K562 (cell line): Measurements from ENCODE around the gene ITPR1. TPM values are rescaled to one million over a fixed set of nuclear protein-coding genes. Genes with fewer than 3 reads are reported as not detected.

ENCODE experiments used
- CBFA2T3 ChIP-seq: fragments of 450-650 bp; IDR thresholded peaks from 2 replicates; pipeline ENCODE4 v1.6.1; 2017
- CCAR2 ChIP-seq: fragments of 200-400 bp; formaldehyde crosslinking; IDR thresholded peaks from 2 replicates; pipeline ENCODE4 v1.6.1; 2017; ENCODE audit warnings: mild to moderate bottlenecking, low read depth, low read length
- FOXK2 ChIP-seq, 2 experiments: fragments of 450-650 bp; IDR thresholded peaks in 1 of 2; conservative IDR thresholded peaks in 1 of 2; 2 replicates each; pipeline ENCODE4 v1.6.1; 2016; ENCODE audit warnings: low read depth in 2 of 2, mild to moderate bottlenecking in 1 of 2
- GTF2A2 ChIP-seq: IDR thresholded peaks from 2 replicates; pipeline ENCODE4 v1.6.1; 2016; ENCODE audit warnings: mild to moderate bottlenecking, missing genetic modification characterization, missing compliant biosample characterization
- MAFK ChIP-seq: IDR thresholded peaks from 2 replicates; pipeline ENCODE4 v1.6.1; 2011; ENCODE audit warnings: low read length, improper control_type of control experiment
- MYC ChIP-seq, 2 experiments: fragments of 250-450 bp in 1 of 2; sonication (Bioruptor Pico) in 1 of 2; IDR thresholded peaks; 2 replicates each; pipeline versions ENCODE4 v1.5.1 to v1.6.1; 2012 to 2021; ENCODE audit warnings: low read depth in 2 of 2, borderline replicate concordance in 1 of 2, improper control_type of control experiment in 1 of 2, low read length in 1 of 2, mild to moderate bottlenecking in 1 of 2, moderate library complexity in 1 of 2
- RBM34 ChIP-seq: fragments of 200-400 bp; formaldehyde crosslinking; IDR thresholded peaks from 2 replicates; pipeline ENCODE4 v1.6.1; 2018; ENCODE audit warnings: low read length, borderline replicate concordance; ENCODE audit not compliant: insufficient read depth
- SIRT6 ChIP-seq: IDR thresholded peaks from one replicate; pipeline ENCODE4 v1.6.1; 2012; ENCODE audit warnings: low read depth, mild to moderate bottlenecking, control low read depth, inconsistent platforms, low read length, moderate library complexity
- SP1 ChIP-seq: sonication (generic); formaldehyde crosslinking; IDR thresholded peaks from 2 replicates; pipeline ENCODE4 v1.8.1; 2022; ENCODE audit warnings: mild to moderate bottlenecking, missing genetic modification reagents
- THAP12 ChIP-seq: fragments of 250-450 bp; sonication (Bioruptor Pico); IDR thresholded peaks from 2 replicates; pipeline ENCODE4 v1.9.0; 2021; ENCODE audit warnings: mild to moderate bottlenecking, inconsistent platforms
- ZNF449 ChIP-seq: fragments of 250-450 bp; sonication (Bioruptor Pico); IDR thresholded peaks from 2 replicates; pipeline ENCODE4 v1.8.0; 2022; ENCODE audit warnings: moderate library complexity, mild to moderate bottlenecking, inconsistent platforms
- polyA plus RNA-seq, 8 experiments: library from polyadenylated mRNA; depleted of rRNA in 4 of 8; stranded (reverse) in 5 of 8; unstranded in 3 of 8; fragments of >200 nt; fragmentation: Nextera tagmentation in 2 of 8; fragmentation: Illumina TruSeq in 1 of 8; extraction: Ambion mirVana in 2 of 8; extraction: Trizol in 1 of 8; gene quantifications; 2 replicates each; pipeline versions ENCODE4 v1.2.1 to v1.2.3, GENCODE V29; 2011 to 2014; ENCODE audit warnings: inconsistent platforms in 1 of 8, missing spikeins in 1 of 8
- total RNA-seq, 7 experiments: library from RNA; depleted of rRNA in 6 of 7; stranded (reverse); fragments of >200 nt in 6 of 7; fragmentation: Illumina TruSeq in 2 of 7; extraction: Trizol in 2 of 7; gene quantifications; 2 replicates each; pipeline versions ENCODE4 v1.2.1 to v1.2.3, GENCODE V29; 2011 to 2021; ENCODE audit warnings: low replicate concordance in 1 of 7
- TF ChIP-seq, protein P1 (sequence below), 2 experiments: IDR thresholded peaks in 1 of 2; conservative IDR thresholded peaks in 1 of 2; 2 replicates each; pipeline ENCODE4 v1.6.1; 2016; ENCODE audit warnings: low read depth in 2 of 2, mild to moderate bottlenecking in 1 of 2, missing compliant biosample characterization in 1 of 2, missing genetic modification characterization in 1 of 2, moderate library complexity in 1 of 2
- TF ChIP-seq, protein P2 (sequence below): fragments of 250-450 bp; sonication (Bioruptor Pico); IDR thresholded peaks from 2 replicates; pipeline ENCODE4 v1.9.0; 2021; ENCODE audit warnings: mild to moderate bottlenecking
- TF ChIP-seq, protein P3 (sequence below), 2 experiments: fragments of 450-650 bp; IDR thresholded peaks; 2 replicates each; pipeline ENCODE4 v1.6.1; 2016
- TF ChIP-seq, protein P4 (sequence below): sonication (generic); formaldehyde crosslinking; IDR thresholded peaks from 2 replicates; pipeline ENCODE4 v1.8.1; 2023; ENCODE audit warnings: mild to moderate bottlenecking, missing genetic modification reagents

ITPR1 gene
- total and polyA plus RNA-seq, 9 of the 15 experiments (the other 6 are each of a cell fraction or from before 2014, with no cell fraction given) = 22.4 to 40.0 (median 27.4) TPM

DNA sequence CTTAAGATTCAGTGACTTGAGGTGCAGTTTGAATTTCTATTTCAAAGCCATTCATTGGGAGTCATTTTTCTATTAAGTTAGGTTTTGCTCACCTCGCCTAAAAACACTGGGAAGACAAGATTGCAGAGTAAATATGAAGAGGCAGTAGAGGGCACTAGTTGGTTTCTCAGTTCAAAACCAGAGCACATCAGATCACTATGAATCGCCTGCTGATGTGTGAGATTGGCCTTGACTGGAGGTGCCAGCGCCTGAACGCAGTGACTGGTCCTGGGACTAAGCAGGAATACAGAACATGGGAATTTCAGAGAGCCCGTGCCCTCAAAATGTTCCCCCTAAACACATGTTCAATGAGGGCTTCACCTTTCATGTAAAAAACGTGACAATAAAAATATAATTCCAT, 229.0 kb downstream of the ITPR1 start (continued):
- TF ChIP-seq, protein P1, sequence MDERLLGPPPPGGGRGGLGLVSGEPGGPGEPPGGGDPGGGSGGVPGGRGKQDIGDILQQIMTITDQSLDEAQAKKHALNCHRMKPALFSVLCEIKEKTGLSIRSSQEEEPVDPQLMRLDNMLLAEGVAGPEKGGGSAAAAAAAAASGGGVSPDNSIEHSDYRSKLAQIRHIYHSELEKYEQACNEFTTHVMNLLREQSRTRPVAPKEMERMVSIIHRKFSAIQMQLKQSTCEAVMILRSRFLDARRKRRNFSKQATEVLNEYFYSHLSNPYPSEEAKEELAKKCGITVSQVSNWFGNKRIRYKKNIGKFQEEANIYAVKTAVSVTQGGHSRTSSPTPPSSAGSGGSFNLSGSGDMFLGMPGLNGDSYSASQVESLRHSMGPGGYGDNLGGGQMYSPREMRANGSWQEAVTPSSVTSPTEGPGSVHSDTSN (CRISPR knock-in tag; IDR thresholded peaks at IDR 0.05; ENCODE audit: low read depth) = no peak
- TF ChIP-seq, protein P1 (tag; conservative IDR thresholded peaks at IDR 0.05; ENCODE audit: low read depth) = 0 out of 2 replicates have a peak, but pooled peaks have one; percentile 12
- TF ChIP-seq FOXK2 (conservative IDR thresholded peaks at IDR 0.05 in 1 of 2, IDR thresholded peaks at IDR 0.05 in 1 of 2; ENCODE audit: low read depth in 2 of 2) (peak in 1 of 2 experiments; percentile 55; a peak in 2 of 4 replicates), GTF2A2 (tag) (no peak), SP1 (CRISPR knock-in tag) (no peak), MYC (IDR thresholded peaks at IDR 0.05; ENCODE audit: low read depth, low read length) (0 out of 2 replicates have a peak, but pooled peaks have one; percentile 20), MYC (CRISPR knock-in tag; IDR thresholded peaks at IDR 0.05; ENCODE audit: borderline replicate concordance, low read depth) (no peak), CBFA2T3 (peak; percentile 43), RBM34 (no peak), SIRT6 (no peak), CCAR2 (no peak), THAP12 (CRISPR knock-in tag) (no peak), ZNF449 (CRISPR knock-in tag) (no peak), MAFK (peak; percentile 22; the same call in 1 of the 2 replicates)
- TF ChIP-seq, protein P2, sequence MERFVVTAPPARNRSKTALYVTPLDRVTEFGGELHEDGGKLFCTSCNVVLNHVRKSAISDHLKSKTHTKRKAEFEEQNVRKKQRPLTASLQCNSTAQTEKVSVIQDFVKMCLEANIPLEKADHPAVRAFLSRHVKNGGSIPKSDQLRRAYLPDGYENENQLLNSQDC (CRISPR knock-in tag) = no peak
- TF ChIP-seq, protein P3, sequence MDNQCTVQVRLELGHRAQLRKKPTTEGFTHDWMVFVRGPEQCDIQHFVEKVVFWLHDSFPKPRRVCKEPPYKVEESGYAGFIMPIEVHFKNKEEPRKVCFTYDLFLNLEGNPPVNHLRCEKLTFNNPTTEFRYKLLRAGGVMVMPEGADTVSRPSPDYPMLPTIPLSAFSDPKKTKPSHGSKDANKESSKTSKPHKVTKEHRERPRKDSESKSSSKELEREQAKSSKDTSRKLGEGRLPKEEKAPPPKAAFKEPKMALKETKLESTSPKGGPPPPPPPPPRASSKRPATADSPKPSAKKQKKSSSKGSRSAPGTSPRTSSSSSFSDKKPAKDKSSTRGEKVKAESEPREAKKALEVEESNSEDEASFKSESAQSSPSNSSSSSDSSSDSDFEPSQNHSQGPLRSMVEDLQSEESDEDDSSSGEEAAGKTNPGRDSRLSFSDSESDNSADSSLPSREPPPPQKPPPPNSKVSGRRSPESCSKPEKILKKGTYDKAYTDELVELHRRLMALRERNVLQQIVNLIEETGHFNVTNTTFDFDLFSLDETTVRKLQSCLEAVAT (IDR thresholded peaks at IDR 0.05) = peak in 1 of 2 experiments; percentile 62; a peak in 1 of 4 replicates
- TF ChIP-seq, protein P4, sequence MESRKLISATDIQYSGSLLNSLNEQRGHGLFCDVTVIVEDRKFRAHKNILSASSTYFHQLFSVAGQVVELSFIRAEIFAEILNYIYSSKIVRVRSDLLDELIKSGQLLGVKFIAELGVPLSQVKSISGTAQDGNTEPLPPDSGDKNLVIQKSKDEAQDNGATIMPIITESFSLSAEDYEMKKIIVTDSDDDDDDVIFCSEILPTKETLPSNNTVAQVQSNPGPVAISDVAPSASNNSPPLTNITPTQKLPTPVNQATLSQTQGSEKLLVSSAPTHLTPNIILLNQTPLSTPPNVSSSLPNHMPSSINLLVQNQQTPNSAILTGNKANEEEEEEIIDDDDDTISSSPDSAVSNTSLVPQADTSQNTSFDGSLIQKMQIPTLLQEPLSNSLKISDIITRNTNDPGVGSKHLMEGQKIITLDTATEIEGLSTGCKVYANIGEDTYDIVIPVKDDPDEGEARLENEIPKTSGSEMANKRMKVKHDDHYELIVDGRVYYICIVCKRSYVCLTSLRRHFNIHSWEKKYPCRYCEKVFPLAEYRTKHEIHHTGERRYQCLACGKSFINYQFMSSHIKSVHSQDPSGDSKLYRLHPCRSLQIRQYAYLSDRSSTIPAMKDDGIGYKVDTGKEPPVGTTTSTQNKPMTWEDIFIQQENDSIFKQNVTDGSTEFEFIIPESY (CRISPR knock-in tag) = peak; percentile 42; the same call in 1 of the 2 replicates
